OCI-LY7 (cell line): ENCODE results near the gene POR.

Experiments
- EZH2phosphoT487 ChIP-seq: fragments of 200-600 bp; sonication (generic); IDR thresholded peaks from 2 replicates; pipeline ENCODE4 v1.6.1; 2018; ENCODE audit warnings: low read depth, borderline replicate concordance, mild to moderate bottlenecking, mixed run types, antibody characterized with exemption, low read length, moderate library complexity, mixed read lengths
- TF ChIP-seq, protein P1 (sequence below): fragments of 200-600 bp; sonication (generic); conservative IDR thresholded peaks from 2 replicates; pipeline ENCODE4 v1.5.1; 2014; ENCODE audit warnings: mild to moderate bottlenecking, antibody characterized with exemption, low read length, moderate library complexity, mixed read lengths

DNA sequence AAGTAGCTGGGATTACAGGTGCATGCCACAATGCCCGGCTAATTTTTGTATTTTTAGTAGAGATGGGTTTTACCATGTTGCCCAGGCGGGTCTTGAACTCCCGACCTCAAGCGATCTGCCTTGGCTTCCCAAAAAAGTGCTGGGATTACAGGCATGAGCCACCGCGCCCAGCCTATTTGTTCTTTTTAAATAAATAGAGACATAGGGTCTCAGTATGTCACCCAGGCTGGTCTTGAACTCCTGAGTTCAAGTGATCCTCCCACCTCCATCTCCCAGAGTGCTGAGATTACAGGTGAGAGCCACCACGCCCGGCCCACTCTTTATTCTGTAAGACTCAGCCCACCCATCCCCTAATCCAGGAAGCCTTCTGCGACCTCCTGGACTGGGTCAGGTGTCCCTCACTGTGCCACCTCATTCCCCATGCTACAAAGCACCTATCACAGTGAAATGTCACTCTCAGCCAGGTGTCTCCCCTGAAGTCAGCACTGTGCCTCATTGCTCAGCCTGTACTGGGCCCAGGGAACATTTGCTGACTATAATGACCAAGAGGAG lies 76.7 kb downstream of the POR start:
- TF ChIP-seq, protein P1, sequence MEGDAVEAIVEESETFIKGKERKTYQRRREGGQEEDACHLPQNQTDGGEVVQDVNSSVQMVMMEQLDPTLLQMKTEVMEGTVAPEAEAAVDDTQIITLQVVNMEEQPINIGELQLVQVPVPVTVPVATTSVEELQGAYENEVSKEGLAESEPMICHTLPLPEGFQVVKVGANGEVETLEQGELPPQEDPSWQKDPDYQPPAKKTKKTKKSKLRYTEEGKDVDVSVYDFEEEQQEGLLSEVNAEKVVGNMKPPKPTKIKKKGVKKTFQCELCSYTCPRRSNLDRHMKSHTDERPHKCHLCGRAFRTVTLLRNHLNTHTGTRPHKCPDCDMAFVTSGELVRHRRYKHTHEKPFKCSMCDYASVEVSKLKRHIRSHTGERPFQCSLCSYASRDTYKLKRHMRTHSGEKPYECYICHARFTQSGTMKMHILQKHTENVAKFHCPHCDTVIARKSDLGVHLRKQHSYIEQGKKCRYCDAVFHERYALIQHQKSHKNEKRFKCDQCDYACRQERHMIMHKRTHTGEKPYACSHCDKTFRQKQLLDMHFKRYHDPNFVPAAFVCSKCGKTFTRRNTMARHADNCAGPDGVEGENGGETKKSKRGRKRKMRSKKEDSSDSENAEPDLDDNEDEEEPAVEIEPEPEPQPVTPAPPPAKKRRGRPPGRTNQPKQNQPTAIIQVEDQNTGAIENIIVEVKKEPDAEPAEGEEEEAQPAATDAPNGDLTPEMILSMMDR: no peak
- no peak for TF ChIP-seq EZH2phosphoT487
